Stimulated activated CD4-positive, alpha-beta T cell treated with anti-CD3 and anti-CD28 coated beads, TNF-alpha, amount 100 ng/mL, for 24 hours (primary cell): ENCODE results near the gene UBALD1.

Experiments
- DNase-seq, 3 experiments: peaks; one replicate each; pipeline ENCODE4 v3.0.0-alpha.2; 2020; ENCODE audit warnings: low read depth in 3 of 3

Gene UBALD1

DNA sequence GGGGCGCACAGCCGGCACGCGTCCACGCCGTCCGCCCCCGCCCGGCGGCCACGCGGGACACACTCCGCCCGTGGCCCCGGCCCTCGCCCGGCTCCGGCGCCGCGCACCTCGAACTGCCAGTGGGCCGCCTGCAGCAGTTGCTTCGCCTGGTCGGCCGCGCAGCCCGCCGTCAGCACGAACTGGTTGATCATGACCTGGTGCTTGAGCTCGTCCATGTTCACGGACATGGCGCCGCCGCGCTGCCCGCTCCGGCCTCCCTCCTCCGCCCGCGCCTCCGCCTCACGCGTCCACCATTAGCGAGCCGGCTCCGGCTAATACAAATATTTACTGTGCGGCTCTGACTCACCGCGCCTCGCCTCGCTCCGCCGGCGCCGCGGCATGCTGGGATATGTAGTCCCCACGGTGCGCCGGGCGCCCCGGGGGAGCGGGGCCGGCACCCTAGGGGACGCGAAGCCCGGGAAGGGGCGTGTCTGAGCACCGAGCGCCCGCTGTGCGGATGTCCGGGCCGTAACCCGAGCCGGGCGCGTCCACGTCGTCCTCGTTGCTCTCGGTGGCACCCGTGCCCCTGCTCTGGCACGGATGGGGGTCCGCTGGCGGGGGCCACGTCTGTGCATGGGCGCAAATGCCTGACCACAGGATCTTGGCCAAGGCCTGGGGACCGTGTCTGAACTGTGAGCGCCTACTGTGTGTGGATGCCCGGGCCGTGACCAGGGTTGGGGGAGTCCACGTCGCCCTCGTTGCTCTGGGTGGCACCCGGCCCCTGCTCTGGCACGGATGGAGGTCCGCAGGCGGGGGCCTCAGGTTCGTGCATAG is at the start of gene UBALD1:
Gene UBALD1 (minus strand): TSS at position 318 of the 813 bp plus-strand sequence. CDS start 91 bp downstream, at position 227.
- peak; percentile 58 to 81 (median 68) for DNase-seq

DNA sequence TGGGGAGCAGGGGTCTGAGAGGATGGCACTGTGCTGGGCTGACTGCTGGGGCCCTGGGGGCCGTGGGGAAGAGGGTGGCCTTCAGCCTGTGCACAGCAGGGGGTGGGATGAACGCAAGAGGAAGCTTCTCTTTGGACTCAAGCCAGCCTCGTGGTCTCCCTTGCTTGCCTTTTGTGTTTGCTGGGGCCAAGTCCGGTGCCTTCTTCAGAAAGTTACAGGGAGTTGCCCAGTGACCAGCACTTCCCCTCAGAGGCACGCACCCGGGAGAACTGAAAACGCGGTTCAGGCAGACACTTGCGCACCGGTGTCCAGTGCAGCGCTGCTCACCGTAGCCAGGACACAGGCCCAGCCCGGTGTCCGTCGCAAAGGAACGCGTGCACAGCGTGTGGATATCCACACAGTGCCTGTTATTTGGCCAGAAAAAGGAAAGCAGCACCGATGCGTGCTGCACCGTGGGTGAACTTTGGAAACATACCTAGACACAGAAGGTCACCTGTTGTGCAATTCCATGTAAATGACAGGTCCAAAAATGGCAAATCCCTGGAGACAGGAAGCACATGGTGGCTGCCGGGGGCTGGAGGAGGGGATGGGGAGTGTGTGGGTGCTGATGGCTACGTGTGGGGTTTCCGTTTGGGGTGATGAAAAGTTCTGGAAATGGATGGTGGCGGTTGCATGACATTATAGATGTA is 49.2 kb upstream of the UBALD1 start:
- no peak for DNase-seq

DNA sequence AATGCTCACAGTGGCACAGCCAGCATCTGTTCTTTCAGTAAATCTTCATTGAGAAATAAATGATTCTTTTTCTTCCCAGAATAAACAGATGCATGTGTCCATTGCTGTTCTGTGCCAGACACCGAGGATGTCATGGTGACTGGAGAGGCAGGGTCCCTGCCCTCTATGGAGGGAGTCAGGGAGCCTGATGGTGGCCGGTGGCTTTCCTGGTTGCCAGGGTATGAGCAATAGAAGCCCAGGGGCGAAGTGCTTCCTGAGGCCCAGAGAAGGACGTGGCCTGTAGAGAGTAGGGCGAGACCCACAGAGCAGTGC is 48.7 kb upstream of the UBALD1 start:
- no peak for DNase-seq

DNA sequence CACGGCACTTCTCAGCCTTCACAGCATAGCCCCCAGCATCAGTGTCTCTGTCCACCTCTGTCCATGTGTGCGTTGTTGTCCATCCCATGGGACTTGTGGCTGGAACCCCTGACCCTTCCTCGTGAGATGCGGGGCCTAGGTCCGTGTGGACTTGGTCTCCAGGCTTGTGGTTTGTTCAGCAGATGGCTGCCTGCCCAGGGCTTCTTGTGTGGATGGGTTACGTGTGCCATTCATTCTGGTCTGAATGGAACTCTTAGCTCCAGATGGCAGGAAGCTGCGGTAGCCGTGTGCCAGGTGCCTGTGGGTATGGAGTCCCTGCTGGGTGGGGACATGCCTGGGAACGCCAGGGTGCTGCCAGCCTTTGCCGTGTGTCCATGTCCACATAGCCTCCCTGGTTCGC is 47.0 kb upstream of the UBALD1 start:
- no peak for DNase-seq

DNA sequence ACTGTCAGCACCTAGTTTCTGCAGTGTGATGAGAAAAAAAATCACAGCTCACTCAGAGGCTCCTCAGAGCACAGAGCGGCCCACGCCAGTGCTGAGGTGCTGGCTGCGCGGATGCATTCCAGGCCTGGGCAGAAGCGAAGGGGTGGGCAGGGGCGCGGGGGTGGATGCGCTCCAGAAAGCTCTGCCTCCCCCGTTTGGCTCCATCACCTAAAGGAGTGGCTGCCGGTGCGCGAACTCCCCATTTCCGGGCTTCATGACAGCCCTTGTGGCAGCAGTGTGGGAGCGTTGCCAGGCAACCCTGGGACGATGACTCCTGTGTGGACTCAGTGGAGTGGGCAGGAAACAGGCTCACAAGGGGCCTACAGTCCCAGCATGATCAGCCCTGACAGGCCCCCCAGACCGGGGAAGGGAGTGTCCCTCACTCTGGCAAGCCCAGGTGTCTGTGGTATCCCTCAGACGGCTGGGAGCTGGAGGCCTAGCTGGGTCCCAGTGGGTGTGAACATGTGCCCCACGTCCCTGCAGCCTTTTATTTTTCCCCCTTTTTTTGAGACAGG is 45.8 kb upstream of the UBALD1 start:
- DNase-seq, result peak; percentile 39 to 81 (median 46)

DNA sequence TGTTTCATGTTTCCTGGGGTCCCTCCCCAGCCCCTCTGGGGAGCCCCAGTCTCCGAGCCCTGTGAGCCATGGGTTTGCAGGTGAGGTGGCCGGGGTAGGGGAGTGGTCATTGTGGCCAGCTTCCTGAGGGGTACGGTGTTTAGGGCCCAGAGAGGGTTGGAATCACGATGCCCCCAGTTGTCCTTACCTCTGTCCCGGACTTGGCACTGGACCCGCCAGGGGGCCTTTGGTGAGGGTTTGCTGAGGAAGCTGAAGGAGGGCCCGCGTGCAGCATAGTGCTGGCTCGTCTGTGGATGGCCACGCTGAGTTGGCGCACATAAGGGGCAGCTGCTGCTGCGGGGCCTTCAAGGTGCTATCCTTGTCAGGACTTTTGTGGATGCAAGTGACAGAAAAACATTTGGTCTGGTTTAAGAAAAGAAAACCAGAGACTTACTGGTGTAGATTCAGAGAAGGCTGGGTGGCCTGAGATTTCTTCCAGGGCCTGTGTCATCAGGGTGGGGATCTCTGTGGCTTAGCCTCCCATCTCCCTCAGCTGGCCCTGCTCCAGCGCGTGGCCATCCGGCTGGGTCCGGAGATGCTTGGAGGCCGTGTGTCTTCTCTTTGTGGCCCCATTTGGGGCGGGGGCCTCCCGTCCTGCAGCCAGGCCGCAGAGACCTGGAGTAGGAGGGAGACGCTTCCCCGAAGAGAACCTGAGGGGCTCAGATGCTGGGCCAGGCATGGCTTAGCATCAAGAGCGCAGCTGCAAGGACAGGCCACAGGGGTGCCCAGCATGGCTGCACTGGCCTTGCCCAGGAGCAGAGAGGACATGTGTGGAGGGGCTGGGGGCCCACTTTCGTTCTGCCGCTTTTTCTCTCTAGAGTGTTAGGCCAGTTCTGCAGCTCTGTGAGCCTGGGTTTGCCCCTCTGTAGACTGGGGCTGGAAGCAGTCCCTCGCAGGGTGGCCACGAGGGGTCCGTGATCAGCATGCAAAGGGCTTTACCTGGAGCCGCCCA is 45.0 kb upstream of the UBALD1 start:
- no peak for DNase-seq

DNA sequence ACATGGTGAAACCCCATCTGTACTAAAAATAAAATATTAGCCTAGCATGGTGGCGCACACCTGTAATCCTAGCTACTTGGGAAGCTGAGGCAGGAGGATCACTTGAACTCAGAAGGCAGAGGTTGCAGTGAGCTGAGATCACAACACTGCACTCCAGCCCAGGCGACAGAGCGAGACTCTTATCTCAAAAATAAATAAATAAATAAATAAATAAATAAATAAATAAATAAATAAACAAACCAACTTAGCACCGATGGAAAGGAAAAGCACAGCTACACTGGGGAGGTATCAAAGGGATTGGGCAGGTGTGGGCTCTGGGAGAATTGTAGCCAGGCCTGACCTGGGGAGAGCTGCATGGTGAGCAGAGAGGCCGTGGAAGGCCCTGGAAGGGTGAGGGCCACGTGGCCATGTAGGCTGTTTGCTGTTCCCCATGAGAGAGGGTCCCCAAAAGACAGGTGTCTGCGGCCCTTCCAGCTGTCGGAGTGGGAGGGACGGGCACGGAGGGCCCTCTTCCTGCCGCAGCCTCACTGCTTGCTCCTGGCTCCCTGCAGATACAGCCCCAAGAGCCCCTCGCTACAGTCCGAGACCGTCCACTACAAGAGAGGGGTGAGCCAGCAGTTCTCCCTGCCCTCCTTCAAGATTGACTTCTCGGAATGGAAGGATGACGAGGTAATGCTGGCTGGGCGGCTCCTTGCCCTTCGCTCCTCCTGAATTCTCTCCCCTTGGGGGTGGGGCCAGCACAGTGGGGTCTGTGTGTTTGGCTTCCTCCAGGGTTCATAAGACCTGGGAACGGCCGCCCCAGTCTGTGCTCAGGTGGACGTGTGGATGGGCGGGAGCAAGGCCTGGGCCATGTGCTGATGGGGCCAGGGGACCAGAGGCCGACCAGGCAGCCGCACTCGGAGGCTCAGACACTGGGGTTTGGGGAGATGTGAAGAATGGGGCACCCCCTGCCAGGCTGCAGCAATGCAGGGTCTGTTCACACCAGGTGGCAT is 42.3 kb upstream of the UBALD1 start:
- no peak for DNase-seq

DNA sequence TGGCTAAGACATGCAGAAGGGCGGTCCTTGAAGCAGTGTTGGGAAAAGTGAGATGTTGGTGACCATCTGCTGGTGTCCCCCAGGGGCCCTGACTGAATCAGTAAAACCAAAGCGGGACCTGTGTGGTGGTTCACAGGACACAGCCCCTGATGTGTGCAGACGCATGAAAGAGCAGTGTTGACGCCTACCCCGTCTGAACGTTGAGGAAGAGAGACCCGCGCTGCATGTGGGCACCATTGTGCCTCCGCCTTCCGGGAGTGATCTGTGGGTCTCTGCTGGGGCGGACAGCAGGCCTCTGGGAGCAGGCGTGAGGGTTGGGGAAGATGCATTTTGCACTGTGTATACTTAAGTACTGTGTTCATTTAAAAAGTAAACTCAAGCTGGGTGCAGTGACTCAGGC is 41.5 kb upstream of the UBALD1 start:
- no peak for DNase-seq

DNA sequence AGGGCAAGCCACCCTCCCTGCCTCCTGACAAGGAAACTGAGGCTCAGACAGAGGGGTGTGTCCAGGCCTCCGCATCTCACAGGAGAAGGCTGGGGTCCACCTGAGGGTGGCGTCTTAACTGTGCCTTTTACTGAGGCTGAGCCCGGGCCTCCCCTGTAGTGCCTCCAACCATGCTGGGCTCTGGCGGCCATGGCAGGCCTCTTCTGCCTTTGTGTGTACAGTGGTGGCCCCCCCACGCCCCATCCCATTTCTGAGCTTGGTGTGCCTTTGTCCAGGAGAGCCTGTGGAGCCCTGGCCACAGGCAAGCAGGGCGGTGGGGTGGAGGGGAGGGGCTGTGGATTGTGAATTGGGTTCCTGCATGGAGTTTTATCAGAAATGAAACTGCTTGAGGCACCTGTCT is 41.1 kb upstream of the UBALD1 start:
- DNase-seq, result no peak

DNA sequence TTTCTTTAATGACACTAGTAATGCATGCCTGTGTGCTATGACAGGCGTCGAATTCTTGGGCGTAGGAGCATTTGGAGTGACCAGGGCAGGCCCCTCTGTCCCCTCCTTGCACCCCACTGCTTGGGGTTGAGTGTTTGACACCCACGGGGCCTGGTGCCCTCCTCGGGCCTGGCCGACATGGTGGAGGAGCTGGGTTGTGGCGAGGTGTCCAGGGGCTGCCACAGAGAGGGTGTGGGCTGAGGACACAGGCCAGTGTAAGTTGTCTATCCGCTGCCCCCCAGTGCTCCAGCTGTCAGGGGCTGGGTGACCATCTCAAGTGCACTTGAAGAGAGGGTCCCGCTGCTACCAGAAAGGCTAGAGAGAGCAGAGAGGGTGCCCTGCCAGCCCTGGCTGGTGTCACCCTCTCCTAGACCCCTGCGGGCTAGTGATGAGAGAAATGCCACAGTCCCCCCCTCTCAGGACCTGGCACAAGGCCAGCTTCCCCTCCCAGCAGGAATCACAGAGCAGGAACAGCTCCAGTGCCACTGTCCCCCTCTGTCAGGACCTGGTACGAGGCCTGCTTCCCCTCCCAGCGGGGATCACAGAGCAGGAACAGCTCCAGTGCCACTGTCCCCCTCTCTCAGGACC is 40.4 kb upstream of the UBALD1 start:
- DNase-seq, result no peak

DNA sequence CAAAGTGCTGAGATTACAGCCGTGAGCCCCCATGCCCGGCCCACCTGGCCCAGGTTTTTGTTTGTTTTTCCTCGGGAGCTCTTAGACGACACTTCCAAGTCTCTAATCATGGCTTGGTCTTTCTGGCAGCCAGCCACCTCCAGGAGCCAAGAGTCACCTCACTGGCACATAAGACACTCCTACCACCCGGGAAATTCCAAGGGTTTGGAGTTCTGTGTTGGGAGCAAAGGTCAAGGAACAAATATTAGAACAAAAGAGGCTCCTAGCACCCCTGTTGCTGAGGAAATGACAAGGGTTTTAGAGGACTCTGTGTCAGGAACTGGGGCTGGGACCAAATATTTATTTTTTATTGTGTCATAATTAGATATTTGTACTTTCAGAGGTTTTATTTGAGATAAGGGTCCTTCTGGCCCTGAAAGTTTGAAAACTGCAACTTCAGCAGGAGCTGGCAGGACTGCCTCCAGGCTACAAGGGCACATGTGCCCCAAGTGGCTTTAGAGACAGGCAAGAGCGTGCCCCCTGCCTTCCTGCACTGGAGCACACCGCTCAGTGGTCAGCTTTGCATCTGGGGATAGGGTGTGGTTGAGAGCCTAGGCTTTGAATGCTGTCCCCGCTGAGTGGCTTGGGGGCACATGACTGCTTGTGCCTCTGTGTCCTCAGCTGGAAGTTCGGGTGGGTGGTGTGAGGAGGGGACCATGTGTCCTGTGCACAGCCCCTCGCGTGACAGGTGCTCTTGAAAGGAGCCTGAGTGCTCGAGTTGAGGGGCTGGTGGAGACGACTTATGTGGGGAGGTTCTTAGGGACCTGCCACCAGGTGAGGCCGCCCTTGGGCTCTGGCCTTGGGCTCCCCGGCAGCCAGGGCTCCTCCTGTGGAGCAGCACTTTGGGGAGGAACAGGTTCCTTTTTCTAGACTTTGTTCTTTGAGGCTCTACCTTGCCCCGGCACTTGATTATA is 39.6 kb upstream of the UBALD1 start:
- DNase-seq, result no peak

DNA sequence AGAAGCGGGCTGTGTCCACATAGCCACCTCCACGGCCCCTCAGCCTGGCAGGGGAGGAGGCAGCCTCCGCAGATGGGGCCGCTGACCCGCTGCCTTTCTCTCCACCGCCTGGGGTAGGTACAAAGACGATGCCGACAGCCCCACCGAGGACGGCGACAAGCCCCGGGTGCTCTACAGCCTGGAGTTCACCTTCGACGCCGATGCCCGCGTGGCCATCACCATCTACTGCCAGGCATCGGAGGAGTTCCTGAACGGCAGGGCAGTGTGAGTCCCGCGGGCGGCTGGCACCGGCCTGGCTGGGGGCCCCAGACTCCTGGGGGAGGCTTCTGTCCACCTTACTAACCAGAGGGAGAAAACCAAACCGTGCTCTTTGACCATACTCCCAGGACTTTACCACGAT is 37.9 kb upstream of the UBALD1 start:
- DNase-seq, result no peak

DNA sequence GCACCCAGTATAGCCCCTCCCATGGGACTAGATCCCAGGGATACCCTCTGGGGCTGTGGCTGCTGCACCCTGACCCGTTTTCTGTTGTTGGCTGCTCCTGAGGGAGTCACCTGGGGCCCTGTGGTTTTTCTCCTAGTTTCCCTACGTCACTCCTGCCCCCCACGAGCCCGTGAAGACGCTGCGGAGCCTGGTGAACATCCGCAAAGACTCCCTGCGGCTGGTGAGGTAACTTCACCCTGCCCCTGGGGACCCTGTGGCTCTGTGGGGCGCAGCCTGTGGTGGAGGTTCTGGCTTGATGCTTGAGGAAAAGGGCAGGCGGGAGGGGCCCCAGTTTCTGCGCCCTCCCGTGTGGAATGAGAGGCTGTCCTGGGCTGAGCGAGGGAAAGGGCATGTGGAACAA is 37.1 kb upstream of the UBALD1 start:
- DNase-seq, result no peak

DNA sequence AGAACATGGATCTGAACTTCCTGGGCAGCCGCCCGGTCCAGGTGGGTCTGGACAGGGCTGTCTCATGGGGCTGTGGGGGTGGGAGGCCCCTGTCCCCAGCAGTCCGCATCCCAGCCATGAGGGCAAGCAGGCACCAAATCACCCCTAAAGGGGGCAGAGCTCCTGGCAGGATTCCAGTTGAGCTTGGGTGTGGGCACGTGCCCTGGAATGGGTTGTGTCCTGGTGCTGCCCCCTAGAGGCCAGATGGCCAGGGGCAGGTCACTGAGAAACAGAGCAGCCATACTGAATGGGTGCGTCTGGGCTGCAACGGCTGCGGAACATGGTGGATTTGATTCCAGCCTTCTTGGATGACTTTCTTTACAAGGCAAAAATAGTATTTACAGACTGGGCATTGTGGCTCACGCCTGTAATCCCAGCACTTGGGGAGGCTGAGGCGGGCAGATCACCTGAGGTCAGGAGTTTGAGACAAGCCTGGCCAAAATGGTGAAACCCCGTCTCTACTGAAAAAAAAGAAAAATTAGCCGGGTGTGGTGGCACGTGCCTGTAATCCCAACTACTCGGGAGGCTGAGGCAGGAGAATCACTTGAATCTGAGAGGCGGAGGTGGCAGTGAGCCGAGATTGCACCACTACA is 35.9 kb upstream of the UBALD1 start:
- peak; percentile 43 to 78 (median 55) for DNase-seq

DNA sequence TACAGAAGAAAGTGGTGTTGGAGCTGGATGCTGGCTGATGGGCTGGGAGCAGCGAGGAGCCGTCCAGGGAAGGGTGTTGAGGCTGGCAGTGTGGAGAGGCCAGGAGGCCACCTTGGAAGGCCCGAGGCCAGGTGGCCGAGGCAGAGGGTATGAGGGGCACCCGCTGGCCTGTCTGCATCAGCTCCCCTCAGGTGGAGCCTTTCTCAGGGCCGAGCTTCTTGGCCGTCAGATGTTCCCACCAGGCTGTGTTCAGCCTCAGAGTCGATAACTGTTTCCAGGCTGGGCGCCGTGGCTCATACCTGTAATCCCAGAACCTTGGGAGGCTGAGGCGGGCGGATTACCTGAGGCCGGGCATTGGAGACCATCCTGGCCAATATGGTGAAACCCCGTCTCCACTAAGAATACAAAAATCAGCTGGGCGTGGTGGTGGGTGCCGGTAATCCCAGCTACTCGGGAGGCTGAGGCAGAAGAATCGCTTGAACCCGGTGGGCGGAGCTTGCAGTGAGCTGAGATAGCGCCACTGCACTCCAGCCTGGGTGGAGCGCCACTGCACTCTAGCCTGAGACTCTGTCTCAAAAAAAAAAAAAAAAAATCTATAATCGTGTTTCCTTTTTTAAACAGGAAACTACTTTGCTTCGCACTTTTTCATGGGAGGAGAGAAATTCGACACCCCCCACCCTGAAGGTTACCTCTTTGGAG is 35.2 kb upstream of the UBALD1 start:
- DNase-seq, result no peak

DNA sequence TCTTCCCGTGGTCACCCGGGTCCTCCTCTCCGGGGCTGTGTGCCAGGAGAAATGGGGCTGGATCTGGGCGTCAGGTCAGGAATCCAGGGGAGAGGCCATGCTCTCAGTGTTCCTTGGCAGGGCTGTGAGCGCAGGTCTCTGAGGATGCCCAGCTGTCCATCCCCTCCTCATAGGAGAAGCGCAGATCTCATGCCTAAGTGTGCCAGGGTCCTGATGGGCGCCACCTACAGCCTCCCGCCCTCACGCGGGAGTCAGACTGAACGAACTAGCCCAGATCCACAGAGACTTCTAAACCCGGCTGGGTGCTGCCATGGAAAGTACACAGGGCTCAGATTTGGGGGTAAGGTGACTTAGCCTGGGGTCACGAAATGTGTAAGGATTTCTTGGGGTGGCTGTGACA is 34.2 kb upstream of the UBALD1 start:
- DNase-seq, result no peak

DNA sequence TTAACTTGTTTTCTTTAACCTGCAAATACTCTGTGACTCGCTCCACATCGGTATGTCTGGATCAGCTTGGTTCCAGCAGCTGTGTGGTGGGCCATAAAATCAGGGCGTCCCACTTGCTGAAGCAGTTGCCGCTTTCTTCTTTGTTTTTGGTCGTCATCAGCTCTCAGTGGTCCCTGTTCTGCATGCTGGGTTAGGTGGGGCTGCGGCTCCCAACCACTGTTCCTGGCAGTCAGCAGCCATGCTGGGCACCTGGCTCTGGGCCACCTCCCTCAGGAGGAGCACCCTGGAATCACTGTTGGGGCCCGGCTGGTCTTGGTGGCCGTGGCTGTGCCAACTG is 32.9 kb upstream of the UBALD1 start:
- DNase-seq, result no peak
